SHP77 treated with DMSO at 0.1 percent for 48 hours (cell line): ENCODE data around the gene PSMA5.
"Not testable (repeated sequence)": the region's sequence is repeated elsewhere in the genome, so short reads cannot be mapped to it uniquely, and the experiment has no call there.

Source experiments
- DNase-seq: peaks from one replicate; lab custom pipeline; 2025; lab: John Stamatoyannopoulos, UW

PSMA5 gene

GRCh38 chr1:109392037-109392787, 34.0 kb downstream of the PSMA5 start:
- DNase-seq, result no peak

DNA sequence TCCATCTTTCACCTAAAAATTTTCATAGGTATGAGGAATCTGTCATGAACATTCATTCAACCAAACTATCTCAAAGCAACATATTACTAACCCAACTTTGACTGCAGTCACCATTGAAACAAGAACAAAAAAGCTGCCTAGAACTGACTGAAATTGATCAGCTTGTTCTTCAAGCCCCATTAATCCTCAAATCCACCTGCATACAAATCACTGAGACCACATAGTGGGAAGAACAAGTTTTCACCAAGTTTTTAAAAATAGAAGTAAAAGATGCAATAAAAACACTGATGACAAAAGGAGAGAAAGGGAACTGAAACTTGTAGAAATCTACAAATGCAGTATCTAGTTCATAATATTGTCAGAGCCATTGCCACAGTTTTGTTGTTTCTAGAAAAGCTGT, 34.6 kb downstream of the PSMA5 start:
- DNase-seq, result no peak

DNA sequence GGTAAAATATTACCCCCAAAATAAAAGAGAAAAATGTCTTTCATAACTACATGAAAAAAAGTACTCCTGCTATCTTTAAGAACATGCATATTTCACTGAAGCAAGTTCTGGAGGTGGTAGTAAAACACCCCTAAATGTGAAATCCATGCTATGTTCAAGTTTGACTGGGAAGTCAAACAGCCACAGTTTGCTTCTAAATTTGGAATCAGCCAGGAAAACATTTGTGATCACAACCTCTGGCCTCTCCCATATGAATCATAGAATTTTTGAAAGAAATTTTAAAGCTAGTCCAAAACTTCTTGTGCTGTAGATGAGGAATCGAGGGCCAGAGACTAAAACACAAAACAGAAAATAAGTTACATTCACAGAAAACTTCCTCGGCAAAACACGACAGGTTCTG, 35.1 kb downstream of the PSMA5 start:
- no peak for DNase-seq

DNA sequence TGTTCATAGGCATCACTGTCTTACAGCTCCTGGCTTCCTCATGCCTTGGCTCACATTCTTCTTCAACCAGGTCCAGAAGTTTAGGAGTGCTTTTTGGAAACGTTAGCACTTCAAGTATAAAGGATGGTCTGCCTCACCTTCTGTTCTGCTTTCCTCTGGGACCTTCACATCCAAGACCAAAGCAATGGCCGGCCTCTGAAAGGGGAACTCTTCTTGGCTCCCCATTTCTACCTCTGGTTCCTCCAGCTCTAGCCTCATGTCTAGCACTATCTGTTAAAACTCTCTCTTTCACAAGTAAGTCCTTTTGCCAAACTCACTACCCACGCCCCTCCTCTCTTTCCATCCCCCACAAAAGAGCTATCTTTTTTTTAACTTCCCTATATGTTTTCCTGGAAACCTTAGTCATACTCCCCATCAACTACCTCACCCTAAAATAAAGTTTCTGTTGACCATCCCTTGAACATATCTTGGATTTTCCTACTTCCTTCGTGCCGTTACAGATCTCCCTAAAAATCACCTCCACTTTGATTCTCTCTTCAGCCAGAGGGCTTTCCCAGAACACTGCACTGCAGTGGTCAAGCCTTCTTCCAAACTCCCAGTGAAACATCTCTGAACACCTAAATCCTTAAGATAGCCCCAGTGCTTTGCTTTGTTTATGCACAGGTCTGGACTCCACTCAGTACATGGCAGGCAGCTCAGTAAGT, 36.5 kb downstream of the PSMA5 start:
- no peak for DNase-seq

GRCh38 chr1:109388884-109389637, 37.2 kb downstream of the PSMA5 start:
- no peak for DNase-seq

- DNase-seq, result no peak
These were observed 38.0 kb downstream of the PSMA5 start for GRCh38 chr1:109388208-109388711.

DNA sequence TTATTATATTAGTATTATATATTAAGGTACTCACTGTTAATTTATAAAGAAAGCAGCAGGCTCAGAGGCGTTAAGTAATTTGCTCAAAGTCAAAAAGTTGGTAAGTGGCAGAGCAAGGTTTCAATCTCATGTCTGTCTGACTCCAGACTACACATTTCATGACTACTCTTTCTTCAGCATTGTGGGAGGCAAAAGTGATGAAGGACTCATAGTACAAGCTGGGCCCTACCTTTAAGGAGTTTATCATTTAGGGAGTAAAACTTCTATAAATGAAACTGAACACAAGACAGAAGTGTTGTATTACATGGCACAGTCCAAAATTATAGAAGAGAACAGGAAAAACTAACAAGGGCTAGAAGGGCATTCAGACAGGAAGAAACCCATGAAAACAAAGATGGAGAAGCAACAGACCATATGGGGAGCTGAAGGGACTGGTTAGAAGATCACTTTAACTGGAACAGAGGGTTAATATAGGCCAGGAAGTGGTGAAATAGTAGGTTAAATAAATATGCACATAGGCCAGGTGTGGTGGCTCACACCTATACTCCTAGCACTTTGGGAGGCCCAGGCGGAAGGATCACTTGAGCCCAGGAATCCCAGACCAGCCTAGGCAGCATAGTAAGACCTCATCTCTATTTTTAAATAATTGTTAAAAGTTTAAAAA, 40.1 kb downstream of the PSMA5 start:
- no peak for DNase-seq

DNA sequence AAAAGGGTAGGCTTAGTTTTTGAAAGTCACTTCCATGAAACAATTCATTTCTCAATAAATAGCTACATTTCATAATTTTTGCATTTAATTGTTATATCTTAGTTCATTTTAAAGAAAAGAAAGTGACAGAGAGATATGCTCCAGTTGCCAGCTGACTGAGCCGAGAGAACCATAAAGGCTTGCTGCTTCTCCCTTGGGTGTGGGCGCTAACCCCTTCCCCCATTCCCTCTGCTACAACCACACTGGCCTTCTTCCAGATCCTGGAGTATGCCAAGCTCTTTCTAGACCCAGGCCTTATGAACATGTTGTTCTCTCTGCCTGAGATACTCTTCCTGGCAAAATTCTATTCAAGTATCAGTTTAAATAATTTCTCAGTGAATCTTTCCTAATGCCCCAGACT, 40.8 kb downstream of the PSMA5 start:
- DNase-seq, result no peak

DNA sequence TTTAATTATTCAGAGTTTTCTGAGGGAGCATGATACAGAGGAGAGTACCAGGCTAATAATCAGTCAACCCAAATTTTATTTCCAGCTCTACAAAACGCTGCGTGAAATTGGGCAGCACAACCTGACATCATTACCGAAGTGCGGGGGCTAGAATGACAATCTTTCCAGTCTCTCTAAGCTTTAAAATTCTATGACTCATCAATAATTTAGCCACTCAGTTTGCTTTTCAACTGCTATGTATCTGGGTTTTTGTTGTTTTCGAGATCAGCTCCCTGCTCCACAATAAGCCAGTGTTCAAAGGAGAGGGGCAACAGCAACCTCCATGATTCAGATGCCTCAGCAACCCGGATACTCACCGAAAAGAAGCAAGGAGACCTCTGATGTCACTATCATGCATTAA, 42.4 kb downstream of the PSMA5 start:
- no peak for DNase-seq

DNA sequence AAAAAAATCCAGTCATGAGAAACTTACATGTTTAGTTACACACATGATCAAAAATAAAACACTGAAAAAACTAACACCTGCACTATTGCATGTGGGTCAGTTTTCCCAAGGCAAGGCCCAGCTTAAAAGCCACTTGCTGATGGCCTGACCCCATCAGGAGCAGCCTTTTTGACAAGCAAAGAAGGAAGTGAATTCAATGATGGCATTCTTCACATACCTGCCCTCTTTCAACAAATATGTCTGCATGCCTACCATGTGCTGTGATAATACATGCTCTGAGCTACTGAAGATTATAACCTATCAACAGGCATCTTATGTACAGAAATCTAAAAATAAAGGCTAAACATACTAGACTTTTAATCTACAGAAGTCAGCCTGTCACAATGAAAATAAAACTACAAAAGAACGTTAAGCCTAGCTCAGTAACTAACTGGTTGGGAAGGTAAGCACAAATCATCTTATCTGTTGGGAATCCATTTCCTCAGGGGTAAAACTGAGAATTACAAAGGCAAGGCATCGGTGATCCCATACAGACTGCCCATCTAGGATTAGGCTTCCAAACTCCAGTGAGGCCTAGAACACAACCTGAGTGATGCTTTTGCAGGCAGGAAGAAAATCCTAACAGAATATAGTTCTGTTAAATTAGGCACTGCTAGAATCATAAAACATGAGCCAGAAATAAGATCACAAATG, 43.0 kb downstream of the PSMA5 start:
- DNase-seq, result no peak

GRCh38 chr1:109381573-109381972, 44.7 kb downstream of the PSMA5 start:
- DNase-seq, result no peak

- DNase-seq, result no peak
These were observed 46.3 kb downstream of the PSMA5 start for GRCh38 chr1:109379907-109380306.

DNA sequence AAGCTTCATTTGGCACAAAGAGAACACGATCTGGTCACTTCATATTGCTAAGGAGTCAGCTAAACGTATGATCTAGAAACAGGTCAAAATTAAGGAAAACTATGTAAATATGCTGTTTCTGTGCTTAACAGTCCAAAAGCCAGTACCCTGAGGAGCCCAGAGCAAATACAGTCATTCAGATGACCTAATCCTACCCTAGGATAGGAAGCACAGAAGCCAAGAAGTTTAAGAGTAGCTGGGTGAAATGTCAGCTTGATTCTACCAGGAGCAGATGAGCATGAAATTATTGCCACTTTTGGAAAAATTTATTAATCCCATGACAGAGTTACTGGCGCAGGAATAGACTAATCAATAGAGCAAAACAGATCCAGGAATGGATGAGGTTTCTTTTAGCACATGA, 46.8 kb downstream of the PSMA5 start:
- DNase-seq, result no peak

- no peak for DNase-seq
These were observed 48.5 kb downstream of the PSMA5 start for GRCh38 chr1:109377698-109378097.

DNA sequence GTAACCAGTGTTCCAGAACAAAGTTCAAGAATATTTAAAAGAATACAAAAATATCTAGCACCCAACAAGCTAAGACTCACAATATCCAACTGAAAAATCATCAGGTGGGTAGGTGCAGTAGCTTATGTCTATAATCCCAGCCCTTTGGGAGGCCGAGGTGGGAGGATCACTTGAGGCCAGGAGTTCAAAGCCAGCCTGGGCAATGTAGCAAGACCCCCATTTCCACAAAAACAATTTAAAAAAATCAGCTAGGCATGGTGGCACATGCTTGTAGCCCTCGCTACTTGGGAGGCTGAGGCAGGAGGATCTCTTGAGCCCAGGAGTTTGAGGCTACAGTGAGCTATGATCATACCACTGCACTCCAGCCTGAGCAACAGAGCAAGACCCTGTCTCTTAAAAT, 52.6 kb downstream of the PSMA5 start:
- not testable (repeated sequence) for DNase-seq

- DNase-seq, result no peak
These were observed 53.1 kb downstream of the PSMA5 start for GRCh38 chr1:109373126-109373525.

GRCh38 chr1:109372281-109372680, 54.0 kb downstream of the PSMA5 start:
- no peak for DNase-seq

GRCh38 chr1:109371341-109371739, 54.9 kb downstream of the PSMA5 start:
- DNase-seq, result no peak

GRCh38 chr1:109370712-109371340, 55.4 kb downstream of the PSMA5 start:
- no peak for DNase-seq

- DNase-seq, result no peak
These were observed 57.0 kb downstream of the PSMA5 start for GRCh38 chr1:109369167-109369746.

DNA sequence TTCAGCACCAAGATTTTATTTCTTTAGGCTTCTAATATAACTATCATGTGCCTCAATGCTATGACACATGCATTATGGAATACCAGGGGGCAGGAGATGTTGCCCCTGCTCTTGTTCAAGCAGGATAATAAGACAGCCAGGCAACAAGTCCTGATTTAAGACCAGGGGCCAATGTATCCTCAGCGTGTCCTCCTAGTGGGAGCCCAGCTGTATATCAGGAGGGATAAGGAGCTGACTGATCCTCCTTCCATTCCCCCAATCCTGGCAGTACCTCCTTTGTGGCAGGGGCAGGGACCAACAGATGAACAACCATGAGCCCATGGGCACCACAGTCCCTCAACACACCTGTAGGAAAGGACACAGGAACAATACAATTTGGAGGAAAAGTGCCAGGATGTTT, 57.8 kb downstream of the PSMA5 start:
- no peak for DNase-seq
